Endometrium (tissue), 2 donors: Measurements from ENCODE around the gene ZKSCAN1.

Experiments
- FAIRE-seq: peaks from 2 replicates; lab custom pipeline; 2012; peaks lifted over from hg19 to GRCh38; lab: Jason Lieb, UNC
- donor health status: control.
- donor health status: control.

ZKSCAN1 gene

DNA sequence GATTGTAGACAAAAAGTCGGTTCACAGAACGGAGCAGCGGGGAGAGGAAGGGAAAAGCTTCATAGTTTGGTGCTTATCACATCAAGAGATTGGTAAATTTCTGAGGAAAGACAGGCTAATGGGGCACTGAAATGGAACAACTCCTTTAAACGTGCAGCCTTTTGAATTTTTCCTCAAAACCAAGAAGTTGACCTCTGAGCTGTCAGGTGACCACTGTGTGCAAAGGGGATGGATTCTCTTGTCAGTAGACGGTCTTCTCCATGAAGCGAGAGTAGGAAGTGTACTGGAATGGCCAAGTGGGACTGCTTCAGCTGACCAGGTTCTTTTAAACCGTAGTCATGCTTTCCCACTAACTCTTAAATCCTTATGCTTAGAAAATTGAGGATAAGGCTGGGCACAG is 22.9 kb downstream of the ZKSCAN1 start:
- no peak for FAIRE-seq

- no peak for FAIRE-seq
These were observed 25.2 kb downstream of the ZKSCAN1 start for GRCh38 chr7:100040575-100040974.

- no peak for FAIRE-seq
These were observed 29.3 kb downstream of the ZKSCAN1 start for GRCh38 chr7:100044718-100045117.

- FAIRE-seq: no peak
These were observed 33.3 kb downstream of the ZKSCAN1 start for GRCh38 chr7:100048680-100049079.

- no peak for FAIRE-seq
These were observed 34.3 kb downstream of the ZKSCAN1 start, which contains the start of gene ZSCAN21 for GRCh38 chr7:100049441-100050291. Gene ZSCAN21 (plus strand): TSS chr7:100049774. CDS start chr7:100057007, 7,233 bp downstream.

DNA sequence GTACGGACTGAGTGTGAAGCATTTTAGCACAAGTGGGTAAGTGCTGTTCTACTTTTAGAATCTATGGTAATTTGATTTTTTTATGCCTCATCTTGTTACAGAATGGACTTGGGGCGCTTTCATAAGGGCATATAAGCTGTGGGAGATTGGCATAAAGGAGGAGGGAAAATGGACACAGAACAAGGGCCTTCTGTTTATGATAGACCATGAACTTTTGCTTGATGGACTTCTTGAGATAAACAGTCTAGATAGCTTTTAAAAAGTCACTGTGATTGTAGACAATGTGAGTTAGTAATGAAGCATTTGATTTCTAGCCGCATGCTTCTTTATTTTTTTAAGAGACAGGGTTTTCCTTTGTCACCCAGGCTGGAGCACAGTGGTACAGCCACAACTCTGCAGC is 36.2 kb downstream of the ZKSCAN1 start:
- no peak for FAIRE-seq

DNA sequence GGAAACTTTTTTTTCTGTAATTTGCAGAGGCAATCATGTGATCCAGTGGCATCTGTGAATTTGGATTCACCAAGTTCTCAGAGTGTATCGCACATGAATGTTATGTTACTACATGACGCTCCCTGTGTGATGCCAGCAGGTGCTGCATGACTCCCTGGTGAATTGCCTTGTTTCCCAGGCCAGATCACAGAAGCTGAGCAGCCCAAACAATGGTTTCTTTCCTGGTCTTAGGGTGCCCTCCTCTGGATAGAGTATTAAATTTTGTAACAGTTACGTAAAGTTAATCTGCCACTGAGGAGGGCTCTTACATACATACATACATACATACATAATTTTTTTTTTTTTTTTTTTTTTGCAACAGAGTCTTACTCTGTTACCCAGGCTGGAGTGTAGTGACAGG is 37.8 kb downstream of the ZKSCAN1 start:
- FAIRE-seq: no peak

DNA sequence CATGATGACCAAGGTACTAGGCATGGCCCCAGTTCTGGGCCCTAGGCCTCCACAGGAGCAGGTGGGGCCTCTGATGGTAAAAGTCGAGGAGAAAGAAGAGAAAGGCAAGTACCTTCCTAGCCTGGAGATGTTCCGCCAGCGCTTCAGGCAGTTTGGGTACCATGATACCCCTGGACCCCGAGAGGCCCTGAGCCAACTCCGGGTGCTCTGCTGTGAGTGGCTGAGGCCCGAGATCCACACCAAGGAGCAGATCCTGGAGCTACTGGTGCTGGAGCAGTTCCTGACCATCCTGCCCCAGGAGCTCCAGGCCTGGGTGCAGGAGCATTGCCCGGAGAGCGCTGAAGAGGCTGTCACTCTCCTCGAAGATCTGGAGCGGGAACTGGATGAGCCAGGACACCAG is 41.6 kb downstream of the ZKSCAN1 start:
- no peak for FAIRE-seq

- no peak for FAIRE-seq
These were observed 43.9 kb downstream of the ZKSCAN1 start for GRCh38 chr7:100059251-100059739.

DNA sequence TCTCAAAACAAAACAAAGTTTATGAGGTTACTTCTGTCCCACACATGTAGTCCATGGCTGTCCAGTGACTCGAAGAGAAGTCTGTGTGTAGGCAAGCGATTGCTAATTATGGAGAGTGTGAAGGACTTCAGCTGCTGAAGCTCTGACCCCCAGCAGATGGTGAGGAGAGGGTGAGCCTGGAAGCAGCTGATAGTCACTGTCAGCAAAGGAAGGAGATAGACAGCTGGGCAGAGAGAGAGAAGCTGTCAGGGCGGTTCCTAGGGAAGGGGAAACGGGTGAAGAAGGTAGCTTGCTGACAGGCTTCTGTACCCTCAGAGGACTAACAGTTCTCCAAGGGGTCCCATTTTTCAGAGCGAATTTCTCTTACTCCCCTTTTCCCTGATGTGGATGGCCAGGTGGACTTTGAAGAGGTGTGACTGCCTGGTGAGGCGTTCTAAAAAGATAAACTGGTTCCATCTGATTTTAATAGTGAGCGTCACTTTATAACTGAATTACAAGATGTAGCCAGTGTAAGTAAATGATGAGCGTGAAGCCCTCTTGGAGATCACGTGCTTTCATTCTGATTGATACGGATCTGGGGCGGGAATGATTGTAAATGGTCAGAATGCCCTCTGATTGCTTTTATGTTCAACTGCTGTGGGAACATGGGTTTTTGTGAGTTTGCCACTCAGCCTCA is 46.3 kb downstream of the ZKSCAN1 start:
- FAIRE-seq: no peak

DNA sequence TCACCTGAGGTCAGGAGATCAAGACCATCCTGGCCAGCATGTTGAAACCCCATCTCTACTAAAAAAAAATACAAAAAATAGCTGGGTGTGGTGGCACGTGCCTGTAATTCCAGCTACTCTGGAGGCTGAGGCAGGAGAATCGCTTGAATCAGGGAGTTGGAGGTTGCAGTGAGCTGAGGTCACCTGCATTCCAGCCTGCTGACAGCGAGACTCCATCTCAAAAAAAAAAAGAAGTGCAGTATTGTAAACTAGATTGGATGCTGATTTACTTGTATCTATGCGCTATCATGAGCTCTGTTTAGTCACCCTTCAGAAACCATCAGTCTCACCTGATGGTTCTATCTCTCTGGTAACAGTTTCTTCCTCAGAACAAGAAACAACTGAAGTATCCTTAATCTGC is 48.0 kb downstream of the ZKSCAN1 start:
- no peak for FAIRE-seq

- no peak for FAIRE-seq
These were observed 48.8 kb downstream of the ZKSCAN1 start for GRCh38 chr7:100064162-100064561.

- peak; percentile 91 for FAIRE-seq
These were observed 50.2 kb downstream of the ZKSCAN1 start for GRCh38 chr7:100065452-100066186.

GRCh38 chr7:100066953-100067352 is 51.6 kb downstream of the ZKSCAN1 start:
- no peak for FAIRE-seq

GRCh38 chr7:100069991-100070390 is 54.6 kb downstream of the ZKSCAN1 start:
- FAIRE-seq: no peak

- FAIRE-seq: no peak
These were observed 55.8 kb downstream of the ZKSCAN1 start for GRCh38 chr7:100071018-100071723.

GRCh38 chr7:100072462-100072861 is 57.1 kb downstream of the ZKSCAN1 start:
- FAIRE-seq: no peak

- FAIRE-seq: no peak
These were observed 59.4 kb downstream of the ZKSCAN1 start for GRCh38 chr7:100074841-100075240.

- FAIRE-seq: no peak
These were observed 60.0 kb downstream of the ZKSCAN1 start for GRCh38 chr7:100075418-100075817.

DNA sequence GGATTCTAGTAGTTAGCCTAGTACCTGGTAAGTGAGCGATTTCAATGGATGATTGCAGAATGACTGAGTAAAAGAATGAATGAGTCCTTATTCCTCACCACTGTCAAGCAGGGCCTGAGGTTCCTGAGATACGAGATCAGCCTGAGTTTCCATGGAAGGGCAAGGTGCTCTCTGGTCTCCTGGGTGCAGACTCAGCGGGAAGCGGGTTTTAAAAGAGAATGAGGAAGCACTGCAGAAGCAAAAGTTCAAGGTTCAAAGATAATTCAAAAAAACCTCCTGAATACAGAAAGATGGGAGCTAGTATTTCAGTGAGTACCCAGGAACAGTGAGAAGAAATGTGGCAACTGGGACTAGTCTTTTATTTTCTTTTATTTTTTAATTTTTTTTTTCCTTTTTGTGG is 61.8 kb downstream of the ZKSCAN1 start:
- FAIRE-seq: no peak

- no peak for FAIRE-seq
These were observed 63.7 kb downstream of the ZKSCAN1 start for GRCh38 chr7:100079024-100079560.
